K562 treated with DMSO at 1 percent for 12 hours (cell line): ENCODE data around the gene PRSS27. TPM values are rescaled to one million over a fixed set of nuclear protein-coding genes. Genes with fewer than 3 reads are reported as not detected.

ENCODE experiments used
- total RNA-seq: library from RNA; unstranded; fragments of 300-600 nt; gene quantifications from 2 replicates; pipeline ENCODE4 v1.2.3, GENCODE V29; 2022; ENCODE audit not compliant: insufficient read depth

Gene PRSS27
- 1.0 and 2.4 TPM in 2 replicates for total RNA-seq

GRCh38 chr16:2720064-2720457, at the start of gene PRSS27:
TSS of gene PRSS27 (minus strand) at chr16:2720224. CDS start at chr16:2720160, 64 bp downstream.

GRCh38 chr16:2752035-2752849, 32.2 kb upstream of the PRSS27 start, which contains the start of gene SRRM2:
TSS of gene SRRM2 (plus strand) at chr16:2752638. CDS start at chr16:2756365, 3,727 bp downstream.

GRCh38 chr16:2682209-2683021, 37.6 kb downstream of the PRSS27 start, which contains the start of gene KCTD5:
TSS of gene KCTD5 (plus strand) at chr16:2682523. CDS start at chr16:2682549, 26 bp downstream.

Other genes with a start within 250 kb of the PRSS27 start
- gene NTN3, start 248.9 kb downstream of the PRSS27 start, total RNA-seq = not detected in 2 replicates
- 3.4 and 13.9 TPM in 2 replicates for gene TBC1D24, start 245.1 kb downstream of the PRSS27 start, total RNA-seq
- 460 and 473 TPM in 2 replicates for gene ATP6V0C, start 206.3 kb downstream of the PRSS27 start, total RNA-seq
- 31.3 and 51.9 TPM in 2 replicates for gene AMDHD2, start 199.9 kb downstream of the PRSS27 start, total RNA-seq
- gene CEMP1, start 188.8 kb downstream of the PRSS27 start, total RNA-seq = 7.2 and 8.8 TPM in 2 replicates
- gene PDPK1, start 182.2 kb downstream of the PRSS27 start, total RNA-seq = 8.4 and 41.4 TPM in 2 replicates
- gene KCTD5, start 37.7 kb downstream of the PRSS27 start, total RNA-seq = 45.9 and 57.1 TPM in 2 replicates
- gene SRRM2, start 32.4 kb upstream of the PRSS27 start, total RNA-seq = 211 and 370 TPM in 2 replicates
- gene ELOB, start 57.1 kb upstream of the PRSS27 start, total RNA-seq = 243 and 416 TPM in 2 replicates
- not detected in 2 replicates for gene PRSS33, start 67.3 kb upstream of the PRSS27 start, total RNA-seq
- gene PRSS41, start 78.2 kb upstream of the PRSS27 start, total RNA-seq = not detected in 2 replicates
- gene PRSS21, start 97.0 kb upstream of the PRSS27 start, total RNA-seq = 71.2 and 81.6 TPM in 2 replicates
- gene ZG16B, start 110.1 kb upstream of the PRSS27 start, total RNA-seq = 1.7 TPM in 1 of 2 replicates, not detected in the other
- not detected in 2 replicates for gene PRSS22, start 137.9 kb upstream of the PRSS27 start, total RNA-seq
- gene FLYWCH2, start 163.0 kb upstream of the PRSS27 start, total RNA-seq = 72.2 and 77.6 TPM in 2 replicates
- gene FLYWCH1, start 191.7 kb upstream of the PRSS27 start, total RNA-seq = 41.5 and 48.1 TPM in 2 replicates
- 0.85 TPM in 1 of 2 replicates, not detected in the other for gene KREMEN2, start 244.1 kb upstream of the PRSS27 start, total RNA-seq
- 15.8 and 27.8 TPM in 2 replicates for gene PAQR4, start 249.1 kb upstream of the PRSS27 start, total RNA-seq